Activated CD4-positive, alpha-beta T cell treated with anti-CD3 and anti-CD28 coated beads, Interleukin-2, amount 50 U/mL, for 1 hour (primary cell): Measurements from ENCODE around the gene ZNF490.
A peak's percentile ranks its signal among the peaks of the same experiment; 100 is the strongest.
"Not testable (repeated sequence)": the region's sequence is repeated elsewhere in the genome, so short reads cannot be mapped to it uniquely, and the experiment has no call there.

ENCODE experiments used
- DNase-seq: peaks from one replicate; pipeline ENCODE4 v3.0.0-alpha.2; 2020

Gene ZNF490

GRCh38 chr19:12610540-12611360, at the start of gene ZNF490, which contains the start of gene ZNF791:
Gene ZNF490, minus strand, starts transcription at chr19:12610813. Its CDS starts 133 bp downstream, at chr19:12610680.
Gene ZNF791, plus strand, starts transcription at chr19:12610920. Its CDS starts 160 bp downstream, at chr19:12611080.
- DNase-seq, result peak; percentile 95

DNA sequence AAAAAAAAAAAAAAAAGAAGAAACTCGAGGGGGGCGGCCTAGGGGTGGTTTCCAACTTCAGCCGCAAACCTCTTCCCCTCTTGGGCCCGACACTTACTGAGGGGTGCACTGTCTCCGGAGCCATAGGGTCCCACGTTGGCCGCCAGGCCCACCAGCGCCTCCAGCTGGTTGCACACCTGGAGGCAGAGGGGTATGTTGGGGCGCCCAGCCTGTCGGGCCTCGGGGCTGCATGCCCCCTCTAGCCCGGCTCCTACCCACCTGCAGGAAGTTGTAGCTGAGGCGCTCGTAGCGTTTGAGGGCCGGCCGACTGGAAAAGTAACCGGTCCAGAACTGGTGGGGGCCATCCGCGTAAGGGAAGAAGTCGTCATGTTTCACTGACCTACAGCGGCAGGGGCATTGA, 47.4 kb upstream of the ZNF490 start:
- DNase-seq, result no peak

DNA sequence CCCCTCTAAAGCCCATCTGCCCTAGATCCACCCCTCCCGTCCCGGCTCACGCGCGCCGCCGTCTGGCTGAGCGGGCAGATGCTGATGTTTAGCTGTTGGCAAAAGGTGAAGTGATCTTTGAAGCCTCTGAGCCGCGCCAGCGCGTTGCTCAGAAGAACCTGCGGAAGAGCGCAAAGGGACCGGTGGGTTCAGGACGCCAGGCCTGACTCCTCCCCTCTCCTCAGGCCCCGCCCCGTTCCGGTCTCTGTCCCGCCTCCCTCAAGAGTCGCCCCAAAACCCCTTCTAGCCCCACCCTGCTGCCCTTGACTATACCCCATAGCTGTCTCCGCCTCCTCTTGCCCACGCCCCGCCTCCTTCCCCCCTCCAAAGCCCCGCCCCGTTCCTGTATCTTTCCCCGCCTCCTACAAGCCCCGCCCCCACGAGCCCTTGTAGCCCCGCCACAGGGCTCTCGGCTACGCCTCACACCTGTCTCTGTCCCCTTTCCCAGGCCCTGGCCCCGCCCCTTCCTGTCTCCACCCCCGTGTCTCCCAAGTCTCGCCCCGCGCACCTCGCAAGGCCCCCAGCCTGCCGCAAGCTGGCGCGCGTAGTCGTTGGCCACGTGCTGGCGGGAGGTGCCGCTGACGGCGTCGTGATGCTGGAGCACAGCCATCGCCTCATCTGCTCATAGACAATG, 46.4 kb upstream of the ZNF490 start:
- DNase-seq, result no peak

GRCh38 chr19:12655546-12655945, 44.9 kb upstream of the ZNF490 start:
- DNase-seq, result no peak

GRCh38 chr19:12652219-12652618, 41.6 kb upstream of the ZNF490 start:
- no peak for DNase-seq

- DNase-seq, result no peak
Observed at GRCh38 chr19:12649941-12650340, 39.3 kb upstream of the ZNF490 start.

DNA sequence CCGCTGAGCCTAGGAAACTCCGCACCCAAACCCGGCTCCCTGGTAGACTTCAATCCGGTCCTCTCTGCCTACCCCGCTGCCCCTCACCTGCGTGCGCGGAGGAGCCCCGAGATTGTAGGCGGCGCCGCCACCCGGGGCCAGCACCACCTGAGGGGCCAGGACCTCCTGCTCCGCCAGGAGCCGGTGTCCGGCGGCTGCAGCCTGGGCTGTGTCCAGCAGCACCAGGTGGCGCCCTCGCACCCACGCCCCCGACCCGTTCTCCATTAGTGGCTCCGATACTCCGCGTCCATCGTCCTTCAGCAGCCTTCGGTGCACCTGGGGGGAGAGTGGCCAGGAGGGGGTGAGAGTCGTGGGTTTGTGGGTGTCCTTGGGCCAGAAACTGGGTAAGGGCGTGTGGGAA, 37.5 kb upstream of the ZNF490 start:
- no peak for DNase-seq

- DNase-seq, result no peak
Observed at GRCh38 chr19:12647490-12648071, 37.0 kb upstream of the ZNF490 start.

- DNase-seq, result no peak
Observed at GRCh38 chr19:12647047-12647446, 36.4 kb upstream of the ZNF490 start.

DNA sequence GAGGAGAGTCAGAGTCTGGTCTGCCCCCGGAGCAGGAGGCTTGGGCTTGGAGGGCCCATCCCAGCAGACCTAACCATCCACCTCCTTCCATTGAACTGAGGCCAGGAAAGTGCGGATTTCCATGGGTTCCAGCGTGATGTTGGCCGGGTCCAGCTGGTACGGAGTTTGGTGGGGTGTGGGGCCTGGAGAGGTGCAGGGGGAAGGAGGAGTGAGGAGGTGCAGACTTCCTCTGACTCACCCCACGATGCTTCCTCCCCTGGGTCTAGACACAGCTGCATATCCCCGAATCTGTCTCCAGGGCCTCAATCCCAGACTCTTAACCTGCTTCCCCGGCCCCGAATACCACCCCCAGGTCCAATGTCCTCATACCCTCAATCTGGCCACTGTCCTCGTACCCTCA, 35.9 kb upstream of the ZNF490 start:
- DNase-seq, result no peak

GRCh38 chr19:12643716-12644115, 33.1 kb upstream of the ZNF490 start:
- not testable (repeated sequence) for DNase-seq

DNA sequence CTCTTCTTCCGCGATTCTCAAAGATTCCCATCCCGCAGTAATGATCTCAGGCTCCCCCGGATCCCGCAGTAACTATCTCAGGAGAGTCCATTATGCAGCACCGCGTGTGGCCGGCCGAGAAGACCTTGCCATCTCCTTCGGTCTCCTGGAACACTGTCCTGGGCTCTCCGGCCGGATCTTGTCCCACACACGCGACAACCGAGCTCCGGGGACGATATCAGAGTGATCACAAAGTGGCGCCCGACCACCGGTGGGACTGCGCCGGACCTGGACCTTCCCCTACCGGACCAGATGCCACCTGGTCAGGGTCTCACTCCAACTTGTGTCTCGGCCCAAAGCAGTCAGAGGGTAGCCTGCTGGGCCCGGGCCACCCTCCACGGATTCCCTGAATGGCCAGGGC, 31.9 kb upstream of the ZNF490 start:
- no peak for DNase-seq

DNA sequence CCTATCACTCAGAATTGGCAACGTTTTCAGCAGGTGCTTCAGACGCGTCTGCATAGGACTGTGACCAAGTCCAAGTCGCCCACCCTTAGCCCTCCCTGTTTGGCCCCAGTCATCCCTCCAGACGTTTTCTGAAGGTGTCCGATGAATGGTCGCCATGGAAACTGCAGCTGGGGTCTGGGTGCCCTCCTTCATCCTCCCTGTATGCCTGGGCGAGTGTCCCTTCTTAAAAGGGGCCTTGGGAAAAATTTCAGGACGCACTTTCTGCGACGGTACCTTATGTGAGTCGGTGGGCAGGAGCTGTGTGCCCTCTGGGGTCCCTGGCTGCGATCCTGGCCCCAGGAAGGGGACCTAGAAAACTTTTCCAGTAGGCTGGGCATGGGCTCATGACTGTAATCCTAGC, 30.8 kb upstream of the ZNF490 start:
- no peak for DNase-seq

- peak; percentile 83 for DNase-seq
Observed at GRCh38 chr19:12639901-12640613, 29.4 kb upstream of the ZNF490 start.

GRCh38 chr19:12638611-12639182, 28.1 kb upstream of the ZNF490 start:
- DNase-seq, result no peak

DNA sequence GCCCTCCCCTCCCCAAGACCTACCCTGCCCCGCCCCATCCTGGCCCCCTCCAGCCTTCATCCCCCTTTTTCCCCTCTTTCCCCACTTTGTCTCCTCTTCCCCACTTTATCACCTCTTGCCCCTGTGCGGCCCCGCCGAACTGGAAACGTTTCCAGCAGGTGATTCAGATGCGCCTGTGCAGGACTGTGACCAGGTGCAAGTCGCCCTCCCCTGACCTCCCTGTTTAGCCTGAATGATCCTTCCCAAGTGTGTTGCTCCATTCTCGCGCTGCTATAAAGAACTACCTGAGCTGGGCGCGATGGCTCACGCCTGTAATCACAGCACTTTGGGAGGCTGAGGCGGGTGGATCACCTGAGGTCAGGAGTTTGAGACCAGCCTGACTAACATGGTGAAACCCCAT, 26.0 kb upstream of the ZNF490 start:
- no peak for DNase-seq

DNA sequence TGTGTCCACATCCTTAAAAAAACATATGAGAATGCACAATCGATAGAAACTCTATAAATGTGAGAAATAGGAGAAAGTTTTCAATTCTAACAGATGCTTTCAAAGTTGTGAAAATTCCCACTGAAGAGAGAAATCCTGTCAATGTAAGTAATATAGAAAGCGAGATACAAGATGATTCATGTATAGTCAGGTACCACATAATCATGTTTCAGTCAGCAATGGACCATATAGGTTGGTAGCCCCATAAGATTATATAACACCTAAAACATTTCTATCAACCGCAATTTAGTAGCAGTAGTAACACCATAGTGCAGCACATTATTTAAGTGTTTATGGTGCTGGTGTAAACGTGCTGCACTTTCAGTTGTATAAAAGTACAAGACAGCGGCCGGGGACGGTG, 18.6 kb upstream of the ZNF490 start:
- DNase-seq, result no peak

- no peak for DNase-seq
Observed at GRCh38 chr19:12628040-12629022, 17.7 kb upstream of the ZNF490 start.

DNA sequence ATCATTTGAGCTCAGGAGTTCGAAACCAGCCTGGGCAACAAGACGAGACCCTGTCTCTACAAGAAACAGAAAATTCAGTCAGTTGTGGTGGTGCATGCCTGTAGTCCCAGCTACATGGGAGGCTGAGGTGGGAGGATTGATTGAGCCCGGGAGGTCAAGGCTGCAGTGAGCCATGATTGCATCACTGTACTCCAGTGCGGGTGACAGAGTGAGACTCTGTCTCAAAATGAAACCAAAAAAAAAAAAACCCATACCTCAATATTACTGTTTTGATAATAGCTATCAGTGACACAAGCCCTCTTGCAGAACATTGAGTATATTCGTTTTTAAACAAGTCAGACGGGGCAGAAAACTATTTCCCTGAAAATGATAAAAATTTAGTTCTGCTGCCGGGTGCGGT, 16.3 kb upstream of the ZNF490 start:
- DNase-seq, result no peak

- DNase-seq, result no peak
Observed at GRCh38 chr19:12623361-12624031, 12.9 kb upstream of the ZNF490 start.
